ENCODE measurements around the gene RCBTB1.
"Not testable (repeated sequence)": the region's sequence is repeated elsewhere in the genome, so short reads cannot be mapped to it uniquely, and the experiment has no call there.

The RCBTB1 gene

DNA sequence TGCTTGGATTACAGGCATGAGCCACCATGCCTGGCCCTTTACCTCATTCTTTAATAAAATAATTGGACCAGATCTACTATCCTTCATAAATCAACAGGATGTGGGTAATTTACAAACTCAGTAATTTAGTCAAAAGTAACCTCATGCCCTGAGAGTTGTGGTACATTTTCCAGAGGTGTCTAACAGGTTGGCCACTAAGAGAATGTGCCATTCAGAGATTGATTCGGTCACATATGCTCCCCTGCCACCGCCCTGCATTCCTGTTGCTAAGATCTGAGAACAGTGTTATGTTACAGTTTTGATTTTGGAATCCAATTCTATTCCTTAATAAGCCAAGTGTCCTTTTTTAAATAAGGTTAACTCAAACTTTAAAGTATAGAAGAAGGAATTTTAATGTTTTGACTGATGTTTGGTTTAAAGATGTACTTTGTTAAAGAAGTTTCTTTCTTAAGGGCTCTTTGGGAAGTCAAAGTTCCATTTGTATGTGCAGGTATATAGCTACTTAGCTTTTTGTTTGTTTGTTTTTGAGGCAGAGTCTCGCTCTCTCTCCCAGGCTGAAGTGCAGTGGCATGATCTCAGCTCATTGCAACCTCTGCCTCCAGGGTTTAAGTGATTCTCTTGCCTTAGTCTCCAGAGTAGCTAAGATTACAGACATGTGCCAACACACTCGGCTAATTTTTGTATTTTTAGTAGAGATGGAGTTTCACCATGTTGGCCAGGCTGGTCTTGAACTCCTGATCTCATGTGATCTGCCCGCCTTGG lies 60.4 kb downstream of the RCBTB1 start:
- in situ Hi-C loops (cut with HindIII; ENCODE audit: low sequenced_read_pairs): loop anchor here (5.0 kb wide), 2 partner anchors 33 to 68 kb away; no protein-coding TSS in a partner anchor

DNA sequence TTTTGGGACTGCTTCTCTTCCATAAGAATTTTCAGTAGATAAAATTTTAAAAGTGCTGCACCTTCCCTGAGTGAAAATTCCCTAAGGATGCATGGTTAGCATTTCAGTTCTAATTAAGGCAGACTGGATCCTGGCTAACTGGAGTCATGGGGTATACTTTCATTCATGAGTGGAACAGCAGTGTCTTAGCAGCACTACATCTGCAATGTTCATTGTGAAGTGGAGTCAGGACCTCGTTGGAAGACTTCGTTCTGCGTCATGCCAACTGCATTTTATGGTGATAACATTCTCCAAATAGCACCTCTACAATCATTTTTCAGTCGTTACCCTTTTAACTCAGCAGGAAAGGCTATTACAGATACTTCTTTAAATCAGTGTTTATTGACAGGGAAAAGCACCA lies 64.1 kb downstream of the RCBTB1 start:
- in situ Hi-C loops (cut with HindIII; ENCODE audit: low sequenced_read_pairs): no loop called here

DNA sequence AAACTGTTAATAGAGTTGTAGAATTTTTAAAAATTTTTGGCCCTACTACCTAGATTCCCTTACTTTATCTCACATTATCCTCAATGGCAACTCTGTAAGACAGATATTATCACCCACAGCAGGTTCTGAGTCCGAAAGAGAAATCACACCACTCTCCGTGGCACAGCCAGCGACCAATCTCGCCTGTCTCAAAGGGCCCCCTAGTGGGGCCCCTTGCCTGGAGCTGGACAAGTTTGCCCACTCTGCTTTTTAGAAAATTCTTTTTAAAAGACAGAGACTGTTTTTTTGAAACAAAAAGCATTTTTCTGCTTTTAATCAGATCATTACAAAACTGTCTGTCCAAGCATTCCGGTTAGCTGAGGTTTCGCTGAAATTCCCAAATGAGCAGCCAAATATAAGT lies 67.9 kb downstream of the RCBTB1 start:
- in situ Hi-C loops (cut with HindIII; ENCODE audit: low sequenced_read_pairs): loop anchor here (5.0 kb wide), 1 partner anchor 85 kb away; no protein-coding TSS in a partner anchor

GRCh38 chr13:49516467-49516866 lies 68.9 kb downstream of the RCBTB1 start:
- in situ Hi-C loops (cut with HindIII; ENCODE audit: low sequenced_read_pairs): loop anchor here (5.0 kb wide), 1 partner anchor 86 kb away; no protein-coding TSS in a partner anchor

GRCh38 chr13:49512578-49512977 lies 72.8 kb downstream of the RCBTB1 start:
- in situ Hi-C loops (cut with HindIII; ENCODE audit: low sequenced_read_pairs): no loop called here

- in situ Hi-C loops (cut with HindIII; ENCODE audit: low sequenced_read_pairs): no loop called here
Measured at GRCh38 chr13:49503951-49504350, 81.4 kb downstream of the RCBTB1 start.

DNA sequence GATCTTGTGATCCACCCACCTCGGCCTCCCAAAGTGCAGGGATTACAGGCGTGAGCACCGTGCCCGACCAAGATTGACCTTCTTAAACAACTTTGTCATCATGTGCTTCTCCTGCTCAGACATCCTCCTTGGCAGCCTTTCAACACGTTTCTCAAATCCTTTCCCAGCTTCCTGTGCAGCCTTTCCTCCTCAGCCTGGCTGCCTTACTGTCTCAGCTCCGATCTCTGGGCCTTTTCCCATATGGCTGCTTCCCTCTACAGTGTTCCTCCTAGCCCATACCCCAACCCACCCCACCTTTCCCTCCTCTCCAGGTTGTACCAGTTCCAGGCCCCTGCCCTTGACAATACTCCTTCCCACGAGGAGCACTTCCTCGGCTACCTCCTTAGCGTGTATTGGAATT lies 82.4 kb downstream of the RCBTB1 start:
- in situ Hi-C loops (cut with HindIII; ENCODE audit: low sequenced_read_pairs): no loop called here

DNA sequence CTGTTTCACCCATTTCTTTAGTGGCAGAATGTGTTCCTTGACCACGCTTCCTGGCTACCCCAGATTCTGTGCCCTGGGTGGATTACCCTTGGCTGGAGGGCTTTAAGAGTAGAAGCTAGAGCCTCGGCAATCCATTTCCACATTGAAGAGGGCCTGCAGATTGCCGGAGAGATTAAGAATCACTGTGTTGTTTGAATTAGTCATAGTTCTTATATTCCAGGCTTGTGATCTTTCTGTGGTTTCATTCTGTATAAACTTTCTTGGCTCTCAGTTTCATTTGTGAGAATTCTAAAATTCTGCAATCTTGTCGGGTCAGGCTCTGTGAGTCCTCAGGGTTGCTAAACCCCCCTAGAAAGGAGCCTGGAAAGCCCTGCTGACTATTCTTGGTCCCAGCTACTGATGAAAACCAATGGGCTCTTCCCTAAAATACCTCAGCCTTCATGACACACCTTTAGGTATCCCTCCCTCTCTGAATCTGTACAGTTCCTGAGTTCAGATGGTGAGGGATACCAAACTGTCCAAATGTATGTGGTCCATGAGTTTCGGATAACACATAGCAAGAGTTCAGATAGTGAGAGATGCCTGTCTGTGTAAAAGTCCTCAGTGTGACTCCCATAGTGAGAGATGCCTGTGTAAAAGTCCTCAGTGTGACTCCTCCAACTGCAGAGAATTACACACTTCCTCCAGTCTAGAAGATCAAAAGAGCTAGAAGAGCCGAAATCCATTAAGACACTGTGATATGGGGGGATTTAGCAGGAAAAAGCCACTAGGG lies 85.3 kb downstream of the RCBTB1 start:
- in situ Hi-C loops (cut with HindIII; ENCODE audit: low sequenced_read_pairs): no loop called here

- in situ Hi-C loops (cut with HindIII; ENCODE audit: low sequenced_read_pairs): no loop called here
Measured at GRCh38 chr13:49498206-49498605, 87.2 kb downstream of the RCBTB1 start.

DNA sequence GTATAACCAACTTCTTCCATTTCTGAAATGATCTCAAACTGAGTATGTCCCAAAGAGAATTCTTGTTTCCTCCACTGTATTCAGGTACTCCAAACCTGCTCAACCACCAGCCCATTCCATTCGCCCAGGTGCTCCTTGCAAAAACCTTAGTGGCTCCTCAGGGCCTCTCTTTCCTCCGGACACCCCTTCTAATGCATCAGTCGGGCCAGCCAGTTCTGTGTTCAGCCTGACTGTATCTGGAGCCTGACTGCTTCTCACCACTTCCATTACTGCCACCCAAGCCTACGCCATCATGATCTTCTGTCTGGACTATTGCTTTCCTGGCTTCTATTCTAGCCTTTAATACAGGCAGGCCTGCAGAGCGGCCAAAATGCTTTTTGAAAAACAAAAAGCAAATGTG lies 88.1 kb downstream of the RCBTB1 start:
- in situ Hi-C loops (cut with HindIII; ENCODE audit: low sequenced_read_pairs): no loop called here

DNA sequence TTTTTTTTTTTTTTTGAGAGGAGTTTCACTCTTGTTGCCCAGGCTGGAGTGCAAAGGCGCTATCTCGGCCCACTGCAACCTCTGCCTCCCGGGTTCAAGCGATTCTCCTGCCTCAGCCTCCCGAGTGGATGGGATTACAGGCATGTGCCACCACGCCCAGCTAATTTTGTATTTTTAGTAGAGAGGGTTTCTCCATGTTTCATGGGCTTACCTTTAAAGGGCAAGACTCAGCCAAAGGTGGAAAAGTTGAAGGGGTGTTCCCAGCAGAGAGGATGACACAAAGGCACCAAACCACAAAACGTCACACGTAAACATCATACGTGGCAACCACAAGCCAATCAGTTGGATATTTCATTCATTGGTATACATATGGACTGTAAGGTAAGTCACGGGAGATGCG lies 88.5 kb downstream of the RCBTB1 start:
- in situ Hi-C loops (cut with HindIII; ENCODE audit: low sequenced_read_pairs): not testable (repeated sequence)

- in situ Hi-C loops (cut with HindIII; ENCODE audit: low sequenced_read_pairs): no loop called here
Measured at GRCh38 chr13:49495783-49496762, 89.3 kb downstream of the RCBTB1 start, which contains the start of gene PHF11. PHF11 (plus strand) TSS chr13:49495953; CDS start chr13:49496002, 49 bp downstream.

DNA sequence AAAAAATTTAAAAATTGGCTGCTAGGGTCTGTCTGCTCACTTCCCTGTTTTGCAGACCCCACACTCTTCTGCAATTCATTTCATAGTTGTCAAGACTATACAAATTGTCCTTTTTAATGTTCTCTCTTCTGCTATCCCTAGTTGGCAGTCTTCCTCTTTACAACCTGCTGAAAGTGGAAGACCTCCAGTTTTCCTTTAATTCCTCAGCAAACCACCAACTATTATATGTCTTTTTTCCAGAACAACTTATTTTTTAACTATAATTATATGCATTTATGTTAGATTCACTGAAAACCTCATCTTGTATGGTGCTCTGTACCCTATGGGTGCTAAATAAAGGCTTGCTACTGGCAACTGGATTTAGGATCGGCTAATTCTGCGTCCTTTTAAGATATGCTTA lies 90.7 kb downstream of the RCBTB1 start:
- in situ Hi-C loops (cut with HindIII; ENCODE audit: low sequenced_read_pairs): loop anchor here (5.0 kb wide), 2 partner anchors 33 to 47 kb away; no protein-coding TSS in a partner anchor

DNA sequence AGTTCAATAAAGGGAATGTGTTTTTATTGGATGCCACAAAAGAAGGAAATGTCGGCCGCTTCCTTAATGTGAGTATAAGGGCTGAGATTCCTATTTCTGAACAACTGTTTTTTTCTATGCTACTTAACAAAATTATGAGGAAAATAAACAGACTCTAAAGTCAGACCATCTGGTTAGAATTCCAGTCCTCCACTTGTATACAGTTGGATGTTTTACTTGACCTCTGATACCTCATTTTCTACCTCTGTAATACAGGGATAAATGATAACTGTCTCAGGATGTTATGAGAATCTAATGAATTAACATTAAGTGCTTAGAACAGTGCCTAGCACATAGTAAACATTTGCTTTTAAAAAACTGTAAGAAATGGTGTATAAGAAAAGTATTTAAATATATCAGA lies 96.8 kb downstream of the RCBTB1 start:
- in situ Hi-C loops (cut with HindIII; ENCODE audit: low sequenced_read_pairs): no loop called here

Data from endothelial cell of hepatic sinusoid (primary cell).